SIG-M5 treated with dmso at 0.1 percent for 504 hours (cell line): Measurements from ENCODE around the gene RGS6.
"Not testable (repeated sequence)": the region's sequence is repeated elsewhere in the genome, so short reads cannot be mapped to it uniquely, and the experiment has no call there.

Experiments
- DNase-seq: peaks from one replicate; lab custom pipeline; 2025; ENCODE audit not compliant: unreplicated experiment; lab: John Stamatoyannopoulos, UW

Gene RGS6

GRCh38 chr14:72444701-72445100 is 512.5 kb downstream of the RGS6 start:
- no peak for DNase-seq

GRCh38 chr14:72448212-72448611 is 516.0 kb downstream of the RGS6 start:
- DNase-seq: no peak

- DNase-seq: no peak
These were observed 518.3 kb downstream of the RGS6 start for GRCh38 chr14:72450473-72451044.

- DNase-seq: no peak
These were observed 519.1 kb downstream of the RGS6 start for GRCh38 chr14:72451054-72451972.

- no peak for DNase-seq
These were observed 520.5 kb downstream of the RGS6 start for GRCh38 chr14:72452774-72453173.

- DNase-seq: no peak
These were observed 522.3 kb downstream of the RGS6 start for GRCh38 chr14:72454388-72455160.

- no peak for DNase-seq
These were observed 525.4 kb downstream of the RGS6 start for GRCh38 chr14:72457641-72458040.

GRCh38 chr14:72462056-72462455 is 529.8 kb downstream of the RGS6 start:
- DNase-seq: no peak

GRCh38 chr14:72463291-72463866 is 531.1 kb downstream of the RGS6 start:
- no peak for DNase-seq

GRCh38 chr14:72464226-72464625 is 532.0 kb downstream of the RGS6 start:
- DNase-seq: no peak

- DNase-seq: no peak
These were observed 534.1 kb downstream of the RGS6 start for GRCh38 chr14:72466325-72466724.

- no peak for DNase-seq
These were observed 539.1 kb downstream of the RGS6 start for GRCh38 chr14:72471346-72471745.

GRCh38 chr14:72472845-72473244 is 540.6 kb downstream of the RGS6 start:
- no peak for DNase-seq

- DNase-seq: peak; percentile 83
These were observed 544.6 kb downstream of the RGS6 start for GRCh38 chr14:72476657-72477499.

- DNase-seq: not testable (repeated sequence)
These were observed 545.3 kb downstream of the RGS6 start for GRCh38 chr14:72477578-72477977.

GRCh38 chr14:72478471-72478893 is 546.3 kb downstream of the RGS6 start:
- no peak for DNase-seq

- no peak for DNase-seq
These were observed 547.3 kb downstream of the RGS6 start for GRCh38 chr14:72479461-72479931.

- no peak for DNase-seq
These were observed 548.4 kb downstream of the RGS6 start for GRCh38 chr14:72480464-72481243.

- no peak for DNase-seq
These were observed 551.1 kb downstream of the RGS6 start for GRCh38 chr14:72483311-72483710.
